ENCODE data around the gene LDLRAD2. TPM values are rescaled to one million over a fixed set of nuclear protein-coding genes. Genes with fewer than 3 reads are reported as not detected.

LDLRAD2 gene
- total RNA-seq, 6 experiments from 2014 or later, result not detected

DNA sequence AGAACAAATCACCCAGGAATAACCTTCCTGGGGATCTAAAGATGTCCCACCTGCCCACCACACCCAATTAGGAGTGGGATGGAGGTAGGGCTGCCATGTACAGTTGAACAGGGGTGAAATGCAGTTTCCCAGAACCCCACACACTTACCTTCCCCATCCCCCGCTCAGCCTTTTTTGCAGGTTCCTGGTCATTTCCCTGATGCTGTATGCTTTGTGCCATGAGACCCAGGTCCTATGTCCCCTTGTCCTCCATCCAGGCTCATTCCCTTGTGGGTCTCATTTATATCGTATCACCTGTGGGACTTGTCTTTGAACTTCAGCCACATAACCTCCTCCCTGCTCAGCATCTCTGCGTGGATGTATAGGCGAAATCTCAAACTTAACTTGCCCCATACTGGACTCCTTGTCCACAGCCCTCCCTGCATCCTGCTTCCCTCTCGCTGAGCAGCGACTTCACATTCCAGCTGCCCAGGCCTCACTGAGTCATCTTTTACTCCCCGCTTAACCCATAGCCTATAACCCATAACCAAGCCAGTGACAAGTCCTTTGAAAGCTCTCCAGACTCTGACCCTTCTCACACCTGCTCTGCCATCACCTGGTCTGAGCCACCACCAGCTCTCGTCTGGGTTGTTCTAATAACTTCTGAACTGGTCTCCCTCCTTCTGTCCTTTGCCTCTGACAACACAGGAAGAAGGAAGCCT lies 4.7 kb downstream of the LDLRAD2 start:
- no peak for TF ChIP-seq POLR2A (IDR thresholded peaks at IDR 0.05)
- TF ChIP-seq, protein P1, sequence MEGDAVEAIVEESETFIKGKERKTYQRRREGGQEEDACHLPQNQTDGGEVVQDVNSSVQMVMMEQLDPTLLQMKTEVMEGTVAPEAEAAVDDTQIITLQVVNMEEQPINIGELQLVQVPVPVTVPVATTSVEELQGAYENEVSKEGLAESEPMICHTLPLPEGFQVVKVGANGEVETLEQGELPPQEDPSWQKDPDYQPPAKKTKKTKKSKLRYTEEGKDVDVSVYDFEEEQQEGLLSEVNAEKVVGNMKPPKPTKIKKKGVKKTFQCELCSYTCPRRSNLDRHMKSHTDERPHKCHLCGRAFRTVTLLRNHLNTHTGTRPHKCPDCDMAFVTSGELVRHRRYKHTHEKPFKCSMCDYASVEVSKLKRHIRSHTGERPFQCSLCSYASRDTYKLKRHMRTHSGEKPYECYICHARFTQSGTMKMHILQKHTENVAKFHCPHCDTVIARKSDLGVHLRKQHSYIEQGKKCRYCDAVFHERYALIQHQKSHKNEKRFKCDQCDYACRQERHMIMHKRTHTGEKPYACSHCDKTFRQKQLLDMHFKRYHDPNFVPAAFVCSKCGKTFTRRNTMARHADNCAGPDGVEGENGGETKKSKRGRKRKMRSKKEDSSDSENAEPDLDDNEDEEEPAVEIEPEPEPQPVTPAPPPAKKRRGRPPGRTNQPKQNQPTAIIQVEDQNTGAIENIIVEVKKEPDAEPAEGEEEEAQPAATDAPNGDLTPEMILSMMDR (IDR thresholded peaks at IDR 0.05), result no peak

DNA sequence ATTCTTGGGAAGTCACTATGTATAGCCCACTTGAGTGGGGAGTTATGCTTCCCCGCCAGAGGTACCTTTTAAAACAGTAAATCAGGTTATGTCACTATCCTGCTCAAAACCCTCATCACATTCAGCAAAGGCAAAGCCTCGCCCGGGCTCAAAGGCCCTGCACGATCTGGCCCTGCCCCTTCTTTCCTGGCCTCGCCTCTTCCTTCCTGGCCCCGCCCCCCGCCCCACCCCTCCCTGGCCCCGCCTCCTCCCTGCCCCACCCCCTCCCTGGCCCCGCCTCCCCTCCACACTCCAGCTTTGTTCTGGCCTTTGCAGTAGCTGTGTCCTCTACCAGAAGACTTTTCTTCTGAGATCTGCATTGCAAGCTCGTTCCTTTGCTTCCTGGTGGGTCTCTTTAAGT lies 6.6 kb downstream of the LDLRAD2 start:
- no peak overlapping the region for H3K27ac ChIP-seq
- no peak for TF ChIP-seq POLR2A (IDR thresholded peaks at IDR 0.05)
- TF ChIP-seq, protein P1 (IDR thresholded peaks at IDR 0.05), result no peak
- H3K27me3 ChIP-seq, result peaks cover 0 to 7% of the 10 kb centered on the region in 2 donors
- no peak overlapping the region for H3K4me3 ChIP-seq
- no peaks in the 10 kb centered on the region for H3K9me3 ChIP-seq
- WGBS (ENCODE audit: insufficient coverage, low coverage, low lambda C conversion rate, missing lambda C conversion rate), result 24% methylated on average over 10 of the region's 10 CpGs
- intact Hi-C loops (cut with DNase I), result no loop called here
- DNase-seq (no peak), ATAC-seq (peak; percentile 18 to 47 (median 43))
- H3K4me1 ChIP-seq, result no peaks in the 10 kb centered on the region
- H3K36me3 ChIP-seq, result no peaks in the 10 kb centered on the region

More for the DNA sequence above, 4.7 kb downstream of the LDLRAD2 start:
- Histone ChIP-seq H3K4me1 (no peaks in the 10 kb centered on the region), H3K27ac (no peak overlapping the region), H3K9me3 (no peaks in the 10 kb centered on the region), H3K27me3 (peaks cover 0 to 7% of the 10 kb centered on the region in 2 donors), H3K4me3 (no peak overlapping the region), H3K36me3 (no peaks in the 10 kb centered on the region)
- 92% methylated on average over 8 of the region's 8 CpGs for WGBS (ENCODE audit: insufficient coverage, low coverage, low lambda C conversion rate, missing lambda C conversion rate)
- DNase-seq, result no peak
- intact Hi-C loops (cut with DNase I), result no loop called here
- ATAC-seq, result no peak

DNA sequence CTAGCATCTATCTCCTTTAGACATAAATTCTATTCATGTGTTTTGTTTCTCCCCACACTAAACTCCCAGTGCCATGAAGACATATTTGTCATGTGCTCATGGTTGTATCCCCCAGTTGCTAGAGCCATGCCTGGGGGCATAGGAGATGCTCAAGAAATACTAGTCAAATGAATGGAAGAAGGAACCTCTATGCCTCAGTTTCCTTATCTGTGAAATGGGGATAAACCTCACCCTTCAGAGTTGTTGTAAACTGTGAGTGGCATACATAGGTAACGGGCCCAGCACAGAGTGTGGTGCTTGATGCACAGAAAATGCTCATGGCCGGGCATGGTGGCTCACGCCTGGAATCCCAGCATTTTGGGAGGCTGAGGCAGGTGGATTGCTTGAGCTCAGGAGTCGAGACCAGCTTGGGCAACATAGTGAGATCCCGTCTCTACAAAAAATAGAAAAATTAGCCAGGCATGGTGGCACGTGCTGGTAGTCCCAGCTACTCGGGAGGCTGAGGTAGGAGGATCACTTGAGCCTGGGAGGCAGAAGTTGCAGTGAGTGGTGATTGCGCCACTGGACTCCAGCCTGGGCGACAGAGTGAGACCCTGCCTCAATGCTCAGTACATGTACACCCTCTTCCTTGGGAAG lies 8.7 kb downstream of the LDLRAD2 start:
- 93% methylated on average over 2 of the region's 9 CpGs for WGBS (ENCODE audit: insufficient coverage, low coverage, low lambda C conversion rate, missing lambda C conversion rate)
- peaks cover 0 to 4% (median 0%) of the 10 kb centered on the region in 4 donors for H3K36me3 ChIP-seq
- H3K27ac ChIP-seq, result no peak overlapping the region
- ATAC-seq, result no peak
- H3K4me3 ChIP-seq, result no peak overlapping the region
- no peaks in the 10 kb centered on the region for H3K27me3 ChIP-seq
- intact Hi-C loops (cut with DNase I), result no loop called here
- no peaks in the 10 kb centered on the region for H3K9me3 ChIP-seq
- DNase-seq, result no peak
- no peaks in the 10 kb centered on the region for H3K4me1 ChIP-seq
- no peak for TF ChIP-seq POLR2A (IDR thresholded peaks at IDR 0.05)
- TF ChIP-seq, protein P1 (IDR thresholded peaks at IDR 0.05), result no peak

DNA sequence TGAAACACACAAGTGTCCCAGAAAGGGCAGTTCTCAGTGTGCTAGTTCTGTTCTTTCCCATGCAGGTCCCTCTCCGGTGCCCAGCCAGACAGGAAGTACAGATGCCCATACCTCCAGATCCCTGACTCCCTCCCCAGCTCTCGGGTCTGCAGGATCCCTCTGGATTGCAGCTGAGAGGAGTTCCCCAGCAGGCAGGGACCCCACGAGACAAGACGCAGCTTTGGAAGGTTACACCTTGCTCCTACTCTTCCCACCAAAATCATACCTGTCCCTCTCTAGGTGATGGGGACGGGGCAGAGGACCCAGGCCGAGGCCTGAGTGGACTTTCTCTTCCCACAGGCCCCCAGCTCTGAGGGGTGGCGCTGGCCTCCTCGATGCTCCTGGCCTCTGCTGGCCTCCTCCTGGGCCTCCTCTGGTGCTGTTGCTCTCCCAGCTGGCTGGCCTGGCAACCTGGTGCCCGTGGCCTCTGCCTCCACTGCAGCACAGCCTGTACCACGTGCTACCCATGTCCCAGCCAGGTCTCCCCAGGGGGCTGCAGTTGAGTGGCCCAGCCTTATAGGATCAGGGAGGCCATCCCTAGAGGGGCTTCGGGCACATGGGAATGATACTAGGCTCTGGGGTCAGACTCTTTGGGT lies 9.4 kb downstream of the LDLRAD2 start:
- ATAC-seq (no peak), DNase-seq (no peak)
- TF ChIP-seq, protein P1 (IDR thresholded peaks at IDR 0.05), result no peak
- no peak for TF ChIP-seq POLR2A (IDR thresholded peaks at IDR 0.05)
- H3K4me3 ChIP-seq, result no peak overlapping the region
- no peaks in the 10 kb centered on the region for H3K27me3 ChIP-seq
- H3K9me3 ChIP-seq, result no peaks in the 10 kb centered on the region
- intact Hi-C loops (cut with DNase I), result no loop called here
- H3K27ac ChIP-seq, result no peak overlapping the region
- peaks cover 0 to 4% (median 0%) of the 10 kb centered on the region in 4 donors for H3K36me3 ChIP-seq
- no peaks in the 10 kb centered on the region for H3K4me1 ChIP-seq
- 100% methylated on average over 1 of the region's 11 CpGs for WGBS (ENCODE audit: insufficient coverage, low coverage, low lambda C conversion rate, missing lambda C conversion rate)
